Hepatocyte (in vitro differentiated cells): ENCODE data around the gene PTPN5. TPM values are rescaled to one million over a fixed set of nuclear protein-coding genes. Genes with fewer than 3 reads are reported as not detected.

Experiments used
- DNase-seq: peaks from one replicate; pipeline ENCODE4 v3.0.0-alpha.2; 2016; ENCODE audit warnings: low spot score
- H2AFZ ChIP-seq: fragments of 200-600 bp; sonication (generic); 2 replicates; pipeline ENCODE4 v1.6.0; 2016; ENCODE audit warnings: antibody characterized with exemption, mild to moderate bottlenecking
- H3K27ac ChIP-seq: fragments of 200-600 bp; sonication (generic); 2 replicates; pipeline ENCODE4 v1.5.1; 2016; ENCODE audit warnings: mild to moderate bottlenecking
- H3K27me3 ChIP-seq: fragments of 200-600 bp; sonication (generic); 2 replicates; pipeline ENCODE4 v1.6.1; 2016
- H3K36me3 ChIP-seq: fragments of 200-600 bp; sonication (generic); replicated peaks from 2 replicates; pipeline ENCODE4 v1.5.1; 2016; ENCODE audit warnings: low read depth; ENCODE audit not compliant: insufficient read depth
- H3K4me1 ChIP-seq: fragments of 200-600 bp; sonication (generic); 2 replicates; pipeline ENCODE4 v1.5.1; 2016; ENCODE audit warnings: mild to moderate bottlenecking, moderate library complexity; ENCODE audit not compliant: insufficient read depth
- H3K4me2 ChIP-seq: fragments of 200-600 bp; sonication (generic); 2 replicates; pipeline ENCODE4 v1.6.0; 2016
- H3K4me3 ChIP-seq: fragments of 200-600 bp; sonication (generic); 2 replicates; pipeline ENCODE4 v1.5.1; 2016; ENCODE audit warnings: mild to moderate bottlenecking
- H3K79me2 ChIP-seq: fragments of 200-600 bp; sonication (generic); 2 replicates; pipeline ENCODE4 v1.6.0; 2017; ENCODE audit warnings: mild to moderate bottlenecking
- H3K9me2 ChIP-seq: fragments of 200-600 bp; sonication (generic); replicated peaks from 2 replicates; pipeline ENCODE4 v1.6.0; 2017; ENCODE audit warnings: mild to moderate bottlenecking; ENCODE audit not compliant: insufficient read depth
- H3K9me3 ChIP-seq: fragments of 200-600 bp; sonication (generic); 2 replicates; pipeline ENCODE4 v1.5.1; 2016; ENCODE audit warnings: low read depth, mild to moderate bottlenecking
- H4K20me1 ChIP-seq: fragments of 200-600 bp; sonication (generic); 2 replicates; pipeline ENCODE4 v1.6.0; 2016; ENCODE audit warnings: mild to moderate bottlenecking; ENCODE audit not compliant: insufficient read depth, poor library complexity, severe bottlenecking
- EZH2 ChIP-seq: fragments of 200-600 bp; sonication (generic); IDR thresholded peaks from 2 replicates; pipeline ENCODE4 v1.6.1; 2016; ENCODE audit warnings: antibody characterized with exemption, mild to moderate bottlenecking, borderline replicate concordance
- EZH2phosphoT487 ChIP-seq: fragments of 200-600 bp; sonication (generic); IDR thresholded peaks from one replicate; pipeline ENCODE4 v1.6.1; 2018; ENCODE audit warnings: antibody characterized with exemption, mild to moderate bottlenecking, low read depth, moderate library complexity; ENCODE audit not compliant: unreplicated experiment, severe bottlenecking
- WGBS: methylation state at CpG from one replicate; pipeline ENCODE4 v1.1.6; 2016; ENCODE audit warnings: low lambda C conversion rate; ENCODE audit errors: missing lambda C conversion rate; 5-methylcytosine and 5-hydroxymethylcytosine counted together
- polyA plus RNA-seq: library from polyadenylated mRNA; unstranded; fragments of >200 nt; fragmentation: Nextera tagmentation; extraction: Ambion mirVana; gene quantifications from 2 replicates; pipeline ENCODE4 v1.2.1, GENCODE V29; 2016
- total RNA-seq: library from RNA; depleted of rRNA; stranded (reverse); fragments of >200 nt; gene quantifications from 2 replicates; pipeline ENCODE4 v1.2.3, GENCODE V29; 2014
- TF ChIP-seq, protein P1 (sequence below): fragments of 200-600 bp; sonication (generic); IDR thresholded peaks from 2 replicates; pipeline ENCODE4 v1.5.1; 2016; ENCODE audit warnings: antibody characterized with exemption, mild to moderate bottlenecking; ENCODE audit not compliant: poor library complexity

PTPN5 gene
- total and polyA plus RNA-seq, 2 experiments from 2014 or later, result 0.22 to 0.90 TPM

DNA sequence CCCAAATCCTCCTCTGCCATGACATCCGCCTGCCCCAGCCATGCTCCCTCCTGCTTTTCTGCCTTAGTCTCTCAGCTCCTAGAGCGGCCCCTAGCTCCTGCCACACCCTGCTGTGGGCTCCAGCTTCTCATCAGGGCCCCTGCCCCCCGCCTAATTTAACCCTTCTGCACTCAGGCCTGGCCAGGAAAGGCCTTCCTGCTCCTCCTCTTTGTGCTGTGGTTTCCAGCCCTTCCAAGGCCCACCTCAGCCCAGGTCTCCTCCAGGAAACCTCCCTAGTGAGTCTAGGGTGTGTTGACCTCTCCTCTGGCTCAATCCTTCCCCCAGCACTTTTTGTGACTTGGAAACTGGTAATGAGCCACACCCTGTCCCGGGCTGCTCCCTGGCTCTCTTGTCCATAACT, 11.3 kb downstream of the PTPN5 start:
- H3K4me2 ChIP-seq, result no peak overlapping the region
- H2AFZ ChIP-seq, result no peak overlapping the region
- no peaks in the 10 kb centered on the region for H3K4me1 ChIP-seq
- H3K79me2 ChIP-seq, result no peaks in the 10 kb centered on the region
- H3K9me2 ChIP-seq, result no peaks in the 10 kb centered on the region
- no peak for DNase-seq
- TF ChIP-seq EZH2 (no peak), EZH2phosphoT487 (no peak)
- TF ChIP-seq, protein P1, sequence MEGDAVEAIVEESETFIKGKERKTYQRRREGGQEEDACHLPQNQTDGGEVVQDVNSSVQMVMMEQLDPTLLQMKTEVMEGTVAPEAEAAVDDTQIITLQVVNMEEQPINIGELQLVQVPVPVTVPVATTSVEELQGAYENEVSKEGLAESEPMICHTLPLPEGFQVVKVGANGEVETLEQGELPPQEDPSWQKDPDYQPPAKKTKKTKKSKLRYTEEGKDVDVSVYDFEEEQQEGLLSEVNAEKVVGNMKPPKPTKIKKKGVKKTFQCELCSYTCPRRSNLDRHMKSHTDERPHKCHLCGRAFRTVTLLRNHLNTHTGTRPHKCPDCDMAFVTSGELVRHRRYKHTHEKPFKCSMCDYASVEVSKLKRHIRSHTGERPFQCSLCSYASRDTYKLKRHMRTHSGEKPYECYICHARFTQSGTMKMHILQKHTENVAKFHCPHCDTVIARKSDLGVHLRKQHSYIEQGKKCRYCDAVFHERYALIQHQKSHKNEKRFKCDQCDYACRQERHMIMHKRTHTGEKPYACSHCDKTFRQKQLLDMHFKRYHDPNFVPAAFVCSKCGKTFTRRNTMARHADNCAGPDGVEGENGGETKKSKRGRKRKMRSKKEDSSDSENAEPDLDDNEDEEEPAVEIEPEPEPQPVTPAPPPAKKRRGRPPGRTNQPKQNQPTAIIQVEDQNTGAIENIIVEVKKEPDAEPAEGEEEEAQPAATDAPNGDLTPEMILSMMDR, result no peak
- WGBS, result 70% methylated on average over 4 of the region's 4 CpGs
- no peaks in the 10 kb centered on the region for H3K36me3 ChIP-seq
- H4K20me1 ChIP-seq, result no peaks in the 10 kb centered on the region
- H3K9me3 ChIP-seq, result no peaks in the 10 kb centered on the region
- no peak overlapping the region for H3K4me3 ChIP-seq
- H3K27ac ChIP-seq, result no peak overlapping the region
- no peaks in the 10 kb centered on the region for H3K27me3 ChIP-seq

DNA sequence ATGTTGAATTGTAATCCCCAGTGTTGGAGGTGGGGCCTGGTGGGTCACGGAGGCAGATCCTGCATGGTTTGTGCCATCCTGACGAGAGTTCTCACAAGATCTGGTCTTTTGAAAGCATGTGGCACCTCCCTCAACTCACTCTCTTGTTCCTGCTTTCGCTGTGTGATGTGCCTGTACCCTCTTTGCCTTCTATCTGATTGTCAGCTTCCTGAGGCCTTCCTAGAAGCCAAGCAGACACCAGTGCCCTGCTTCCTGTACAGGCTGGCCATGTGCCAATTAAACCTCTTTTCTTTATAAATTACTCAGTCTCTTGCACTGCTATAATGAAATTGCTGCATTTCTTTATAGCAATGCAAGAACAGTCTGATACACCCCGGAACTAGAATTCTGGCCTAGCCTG, 13.1 kb downstream of the PTPN5 start:
- no peak overlapping the region for H2AFZ ChIP-seq
- H3K4me3 ChIP-seq, result no peak overlapping the region
- H3K4me1 ChIP-seq, result no peaks in the 10 kb centered on the region
- no peaks in the 10 kb centered on the region for H3K27me3 ChIP-seq
- no peak overlapping the region for H3K27ac ChIP-seq
- WGBS, result 88% methylated on average over 4 of the region's 4 CpGs
- no peak overlapping the region for H3K4me2 ChIP-seq
- no peaks in the 10 kb centered on the region for H3K9me3 ChIP-seq
- no peaks in the 10 kb centered on the region for H3K79me2 ChIP-seq
- no peak for DNase-seq
- TF ChIP-seq, protein P1, result no peak
- TF ChIP-seq EZH2, result no peak
- no peak for TF ChIP-seq EZH2phosphoT487
- H3K9me2 ChIP-seq, result no peaks in the 10 kb centered on the region
- H4K20me1 ChIP-seq, result no peaks in the 10 kb centered on the region
- H3K36me3 ChIP-seq, result no peaks in the 10 kb centered on the region

DNA sequence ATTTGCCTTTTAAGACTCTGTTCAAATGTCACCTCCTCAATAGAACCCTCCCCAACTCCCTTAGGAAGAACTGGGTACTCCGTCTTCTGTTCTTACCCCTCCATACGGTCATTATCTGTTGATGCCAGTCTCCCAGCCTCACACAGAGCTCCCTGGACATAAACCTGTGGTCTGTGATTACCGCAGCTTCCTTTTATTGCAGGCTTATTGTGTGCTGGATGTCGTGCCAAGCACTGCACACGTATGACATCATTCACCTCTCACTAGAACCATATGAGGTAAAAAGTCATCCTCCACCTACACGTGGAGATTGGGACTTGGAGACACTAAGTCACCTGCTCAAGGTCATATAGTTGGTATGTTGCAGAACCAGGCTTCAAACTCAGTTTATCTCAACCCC, 15.3 kb downstream of the PTPN5 start:
- H4K20me1 ChIP-seq, result no peaks in the 10 kb centered on the region
- H3K36me3 ChIP-seq, result no peaks in the 10 kb centered on the region
- TF ChIP-seq, protein P1, result no peak
- no peak for DNase-seq
- no peaks in the 10 kb centered on the region for H3K4me1 ChIP-seq
- no peak overlapping the region for H3K4me2 ChIP-seq
- H3K27ac ChIP-seq, result no peak overlapping the region
- no peaks in the 10 kb centered on the region for H3K9me2 ChIP-seq
- no peaks in the 10 kb centered on the region for H3K27me3 ChIP-seq
- H2AFZ ChIP-seq, result no peak overlapping the region
- no peaks in the 10 kb centered on the region for H3K79me2 ChIP-seq
- no peaks in the 10 kb centered on the region for H3K9me3 ChIP-seq
- H3K4me3 ChIP-seq, result no peak overlapping the region
- 72% methylated on average over 6 of the region's 6 CpGs for WGBS
